ENCODE results near the gene COBLL1.

The COBLL1 gene

DNA sequence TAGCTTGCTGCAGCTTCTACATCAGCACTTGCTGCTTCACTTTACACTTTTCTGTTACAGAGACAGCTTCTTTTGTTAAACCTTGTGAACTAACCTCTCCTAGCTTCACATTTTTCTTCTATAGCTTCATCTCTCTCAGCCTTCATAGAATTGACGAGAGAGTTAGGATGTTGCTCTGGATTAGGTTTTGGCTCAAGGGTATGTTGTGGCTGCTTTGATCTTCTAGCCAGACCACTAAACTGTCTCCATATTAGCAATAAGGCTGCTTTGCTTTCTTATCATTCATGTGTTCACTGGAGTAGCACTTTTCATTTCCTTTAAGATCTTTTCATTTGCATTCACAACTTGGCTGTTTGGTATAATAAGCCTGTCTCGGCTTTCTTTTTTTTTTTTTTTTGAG, 174.1 kb downstream of the COBLL1 start:
- Histone ChIP-seq H3K36me3 (ENCODE audit: control insufficient read depth, insufficient read depth, low read length) (no peaks in the 10 kb centered on the region), H3K9me3 (ENCODE audit: control insufficient read depth, insufficient read depth, low read depth, low read length) (no peaks in the 10 kb centered on the region), H3K4me1 (ENCODE audit: control insufficient read depth, insufficient read depth, low read length) (no peaks in the 10 kb centered on the region), H3K27ac (ENCODE audit: low read depth, low read length) (no peak overlapping the region), H3K4me3 (ENCODE audit: low read depth, low read length) (no peak overlapping the region), H3K27me3 (ENCODE audit: control insufficient read depth, insufficient read depth, low read length) (no peaks in the 10 kb centered on the region), H3K9ac (ENCODE audit: low read length) (no peak overlapping the region)

DNA sequence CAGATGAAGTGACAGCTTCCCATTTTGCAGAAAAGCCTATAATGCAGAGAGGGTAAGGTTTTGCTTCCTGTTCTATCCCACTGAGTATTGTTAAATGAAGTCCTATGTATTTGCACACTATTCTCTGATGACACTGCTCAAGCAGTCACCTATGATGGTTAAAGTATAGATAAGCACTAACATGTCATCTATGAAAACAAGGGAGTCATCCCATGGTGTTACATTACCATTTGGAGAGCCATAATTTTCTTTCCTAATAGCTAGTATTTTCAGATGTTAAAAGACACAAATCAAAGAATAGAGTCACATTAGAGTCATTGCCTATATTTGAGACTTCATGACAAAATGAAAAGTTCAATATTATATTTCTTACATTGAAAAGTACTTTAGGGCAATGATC, 177.6 kb downstream of the COBLL1 start:
- no peaks in the 10 kb centered on the region for H3K36me3 ChIP-seq (ENCODE audit: control insufficient read depth, insufficient read depth, low read length)
- no peaks in the 10 kb centered on the region for H3K9me3 ChIP-seq (ENCODE audit: control insufficient read depth, insufficient read depth, low read depth, low read length)
- no peak overlapping the region for H3K9ac ChIP-seq (ENCODE audit: low read length)
- no peaks in the 10 kb centered on the region for H3K27me3 ChIP-seq (ENCODE audit: control insufficient read depth, insufficient read depth, low read length)
- H3K4me3 ChIP-seq (ENCODE audit: low read depth, low read length) = no peak overlapping the region
- no peak overlapping the region for H3K27ac ChIP-seq (ENCODE audit: low read depth, low read length)
- 0 out of 2 replicates have a peak, but pooled peaks cover 6% of the 10 kb centered on the region for H3K4me1 ChIP-seq (ENCODE audit: control insufficient read depth, insufficient read depth, low read length)

DNA sequence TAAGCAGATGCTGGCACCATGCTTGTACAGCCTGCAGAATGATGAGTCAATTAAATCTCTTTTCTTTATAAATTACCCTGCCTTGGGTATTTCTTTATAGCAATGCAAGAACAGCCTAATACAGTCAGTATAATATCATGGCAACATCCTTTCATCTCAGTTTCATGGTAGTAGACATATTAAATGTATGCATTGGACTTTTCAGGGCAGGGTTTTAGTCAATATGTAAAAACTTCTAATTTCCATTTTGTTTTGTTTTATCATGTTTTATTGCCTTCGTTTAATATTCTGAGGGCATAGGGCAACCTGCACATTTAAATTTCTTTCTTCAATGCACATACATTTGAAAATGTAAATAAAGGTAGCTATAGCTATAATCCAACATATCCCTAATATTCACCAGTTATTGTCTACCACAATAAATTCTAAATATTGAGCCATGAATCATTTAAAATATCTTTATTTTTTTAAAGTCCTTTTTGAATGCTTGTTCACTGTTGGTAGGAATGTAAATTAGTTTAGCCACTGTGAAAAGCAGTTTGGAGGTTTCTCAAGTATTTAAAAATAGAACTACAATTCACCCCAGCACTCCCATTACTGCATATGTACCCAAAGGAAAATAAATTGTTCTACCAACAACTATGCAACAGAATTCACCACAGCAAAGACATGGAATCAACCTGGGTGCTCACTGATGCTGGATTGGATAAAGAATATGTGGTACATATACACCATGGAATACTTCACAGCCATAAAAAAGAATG, 178.6 kb downstream of the COBLL1 start:
- Histone ChIP-seq H3K36me3 (ENCODE audit: control insufficient read depth, insufficient read depth, low read length) (no peaks in the 10 kb centered on the region), H3K9me3 (ENCODE audit: control insufficient read depth, insufficient read depth, low read depth, low read length) (no peaks in the 10 kb centered on the region), H3K9ac (ENCODE audit: low read length) (no peak overlapping the region), H3K4me3 (ENCODE audit: low read depth, low read length) (no peak overlapping the region), H3K27me3 (ENCODE audit: control insufficient read depth, insufficient read depth, low read length) (no peaks in the 10 kb centered on the region), H3K4me1 (ENCODE audit: control insufficient read depth, insufficient read depth, low read length) (0 out of 2 replicates have a peak, but pooled peaks cover 6% of the 10 kb centered on the region), H3K27ac (ENCODE audit: low read depth, low read length) (no peak overlapping the region)

DNA sequence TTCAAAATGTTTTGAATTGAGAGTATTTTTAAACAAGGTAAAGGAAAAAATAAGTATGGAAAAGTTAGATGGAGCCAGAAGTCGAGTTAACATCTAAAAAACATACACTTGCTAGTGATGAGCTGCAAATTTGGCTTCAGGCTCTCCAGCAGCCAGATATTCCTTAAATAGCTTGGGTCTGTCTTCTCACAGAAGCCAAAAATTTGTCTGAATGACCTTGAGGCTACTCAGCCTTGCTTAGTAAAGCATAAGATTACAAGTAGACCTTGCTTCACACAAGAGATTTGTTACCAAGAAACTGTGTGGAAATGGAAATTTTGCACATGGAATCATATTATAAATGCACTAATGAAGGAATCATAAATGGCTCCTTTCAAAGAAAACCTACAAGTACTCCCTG, 179.6 kb downstream of the COBLL1 start:
- H3K9me3 ChIP-seq (ENCODE audit: control insufficient read depth, insufficient read depth, low read depth, low read length) = no peaks in the 10 kb centered on the region
- H3K36me3 ChIP-seq (ENCODE audit: control insufficient read depth, insufficient read depth, low read length) = no peaks in the 10 kb centered on the region
- 0 out of 2 replicates have a peak, but pooled peaks cover 6% of the 10 kb centered on the region for H3K4me1 ChIP-seq (ENCODE audit: control insufficient read depth, insufficient read depth, low read length)
- H3K4me3 ChIP-seq (ENCODE audit: low read depth, low read length) = no peak overlapping the region
- no peak overlapping the region for H3K27ac ChIP-seq (ENCODE audit: low read depth, low read length)
- H3K9ac ChIP-seq (ENCODE audit: low read length) = no peak overlapping the region
- H3K27me3 ChIP-seq (ENCODE audit: control insufficient read depth, insufficient read depth, low read length) = no peaks in the 10 kb centered on the region

DNA sequence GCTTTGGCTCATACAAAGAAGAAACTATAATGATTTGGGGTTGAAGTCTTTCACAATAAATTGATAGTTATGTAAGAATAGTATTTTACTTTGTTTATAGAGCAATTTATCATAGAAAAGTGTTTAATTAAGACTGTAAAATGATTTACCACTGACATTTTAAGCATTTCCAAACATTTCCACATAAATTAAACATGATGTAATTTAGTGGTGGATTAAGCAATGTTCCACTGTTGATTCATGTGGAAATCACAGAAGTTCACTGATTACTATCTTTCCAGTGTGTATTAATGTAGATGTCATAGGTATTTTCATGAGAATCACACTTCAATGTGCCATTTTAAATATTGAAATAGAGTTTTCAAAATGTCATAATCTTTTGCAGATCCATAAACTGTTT, 180.3 kb downstream of the COBLL1 start:
- Histone ChIP-seq H3K9ac (ENCODE audit: low read length) (no peak overlapping the region), H3K27me3 (ENCODE audit: control insufficient read depth, insufficient read depth, low read length) (no peaks in the 10 kb centered on the region), H3K4me3 (ENCODE audit: low read depth, low read length) (no peak overlapping the region), H3K9me3 (ENCODE audit: control insufficient read depth, insufficient read depth, low read depth, low read length) (no peaks in the 10 kb centered on the region), H3K27ac (ENCODE audit: low read depth, low read length) (no peak overlapping the region), H3K4me1 (ENCODE audit: control insufficient read depth, insufficient read depth, low read length) (0 out of 2 replicates have a peak, but pooled peaks cover 6% of the 10 kb centered on the region), H3K36me3 (ENCODE audit: control insufficient read depth, insufficient read depth, low read length) (no peaks in the 10 kb centered on the region)

DNA sequence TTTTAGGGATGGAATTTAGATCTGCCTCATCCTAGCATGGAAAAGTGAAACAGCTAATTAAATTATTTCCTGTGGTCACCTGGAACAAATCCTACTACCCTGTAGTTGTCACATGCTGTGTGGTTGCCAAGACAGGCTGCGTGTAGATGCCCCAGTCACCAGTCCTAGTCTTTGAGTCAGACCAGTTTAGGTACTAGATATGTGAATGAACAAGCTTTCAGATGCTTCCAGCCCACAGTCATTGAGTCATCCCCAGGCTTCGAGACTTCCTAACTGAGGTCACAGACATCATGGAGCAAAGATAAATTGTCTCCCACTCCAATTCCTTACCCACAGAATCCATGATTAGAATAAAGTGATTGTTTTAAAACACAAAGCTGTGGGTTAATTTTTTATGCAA, 184.5 kb downstream of the COBLL1 start:
- Histone ChIP-seq H3K4me3 (ENCODE audit: low read depth, low read length) (no peak overlapping the region), H3K27me3 (ENCODE audit: control insufficient read depth, insufficient read depth, low read length) (no peaks in the 10 kb centered on the region), H3K9me3 (ENCODE audit: control insufficient read depth, insufficient read depth, low read depth, low read length) (no peaks in the 10 kb centered on the region), H3K9ac (ENCODE audit: low read length) (no peak overlapping the region), H3K4me1 (ENCODE audit: control insufficient read depth, insufficient read depth, low read length) (peaks cover 6% of the 10 kb centered on the region; the same call in 1 of the 2 replicates), H3K36me3 (ENCODE audit: control insufficient read depth, insufficient read depth, low read length) (no peaks in the 10 kb centered on the region), H3K27ac (ENCODE audit: low read depth, low read length) (no peak overlapping the region)

DNA sequence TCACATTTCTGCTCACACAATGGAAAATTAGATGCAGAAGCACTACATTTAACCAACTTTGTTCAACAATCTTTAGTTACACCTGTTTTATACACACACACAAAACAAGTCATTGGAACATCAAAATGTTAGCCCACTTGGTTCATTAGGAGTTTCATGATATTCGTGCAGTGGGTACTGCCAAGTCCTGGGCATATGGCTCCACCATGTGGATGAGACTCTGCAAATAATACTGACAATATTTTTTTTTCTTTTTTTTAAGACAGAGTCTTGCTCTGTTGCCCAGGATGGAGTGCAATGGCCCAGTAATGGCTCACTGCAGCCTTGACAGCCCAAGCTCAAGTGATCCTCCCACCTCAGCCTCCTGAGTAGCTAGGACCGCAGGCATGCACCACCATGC, 185.9 kb downstream of the COBLL1 start:
- Histone ChIP-seq H3K27ac (ENCODE audit: low read depth, low read length) (no peak overlapping the region), H3K4me3 (ENCODE audit: low read depth, low read length) (no peak overlapping the region), H3K9me3 (ENCODE audit: control insufficient read depth, insufficient read depth, low read depth, low read length) (0 out of 2 replicates have a peak, but pooled peaks cover under 1% of the 10 kb centered on the region)

DNA sequence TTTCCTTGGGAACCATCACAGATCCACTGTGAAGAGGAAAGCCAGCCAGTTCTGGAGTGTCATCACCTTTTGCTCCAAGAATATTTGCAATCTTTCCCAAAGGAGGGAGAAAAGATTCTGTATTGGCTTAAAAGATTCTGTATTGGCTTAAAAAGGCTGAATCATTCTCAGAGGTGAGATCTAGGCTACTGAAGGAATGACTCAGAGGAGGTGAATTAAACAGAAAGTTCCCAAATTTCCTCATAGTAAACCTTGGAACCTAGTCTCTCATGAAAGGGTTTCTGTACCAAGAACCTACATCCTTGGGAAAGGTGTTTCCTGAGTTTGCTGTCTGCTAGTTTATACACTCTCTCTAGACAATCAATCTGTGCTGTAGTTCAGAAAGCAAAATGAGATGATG, 186.3 kb downstream of the COBLL1 start:
- Histone ChIP-seq H3K4me1 (ENCODE audit: control insufficient read depth, insufficient read depth, low read length) (peaks cover 12% of the 10 kb centered on the region; the same call in 1 of the 2 replicates), H3K27ac (ENCODE audit: low read depth, low read length) (no peak overlapping the region), H3K9ac (ENCODE audit: low read length) (no peak overlapping the region), H3K4me3 (ENCODE audit: low read depth, low read length) (no peak overlapping the region), H3K27me3 (ENCODE audit: control insufficient read depth, insufficient read depth, low read length) (no peaks in the 10 kb centered on the region), H3K36me3 (ENCODE audit: control insufficient read depth, insufficient read depth, low read length) (no peaks in the 10 kb centered on the region), H3K9me3 (ENCODE audit: control insufficient read depth, insufficient read depth, low read depth, low read length) (0 out of 2 replicates have a peak, but pooled peaks cover 5% of the 10 kb centered on the region)

More for the DNA sequence above, 185.9 kb downstream of the COBLL1 start:
- H3K27me3 ChIP-seq (ENCODE audit: control insufficient read depth, insufficient read depth, low read length) = no peaks in the 10 kb centered on the region
- H3K9ac ChIP-seq (ENCODE audit: low read length) = no peak overlapping the region
- H3K36me3 ChIP-seq (ENCODE audit: control insufficient read depth, insufficient read depth, low read length) = no peaks in the 10 kb centered on the region
- H3K4me1 ChIP-seq (ENCODE audit: control insufficient read depth, insufficient read depth, low read length) = peaks cover 14% of the 10 kb centered on the region; the same call in 1 of the 2 replicates

DNA sequence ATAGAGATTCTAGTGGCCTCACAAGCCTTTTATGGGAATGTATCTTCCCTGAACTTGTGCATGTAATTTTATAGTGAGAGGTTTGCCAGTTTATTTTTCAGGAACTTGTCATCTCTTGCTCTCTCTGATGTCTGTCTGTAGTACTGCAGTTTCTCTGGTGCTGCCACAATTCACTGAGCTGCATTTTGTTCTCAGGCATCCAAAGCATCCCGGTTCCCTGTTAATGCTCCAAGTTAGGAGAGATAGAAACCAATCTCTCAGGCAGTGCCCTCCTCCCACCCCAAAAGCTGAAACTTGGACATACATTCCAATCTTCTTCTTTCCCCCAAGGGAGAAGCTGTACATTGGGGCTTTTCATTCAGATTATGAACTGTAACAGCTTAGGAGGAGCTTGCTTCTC, 190.3 kb downstream of the COBLL1 start:
- H3K9me3 ChIP-seq (ENCODE audit: control insufficient read depth, insufficient read depth, low read depth, low read length) = peaks cover 32% of the 10 kb centered on the region
- no peak overlapping the region for H3K9ac ChIP-seq (ENCODE audit: low read length)
- peaks cover 8% of the 10 kb centered on the region; the same call in 1 of the 2 replicates for H3K4me1 ChIP-seq (ENCODE audit: control insufficient read depth, insufficient read depth, low read length)
- no peaks in the 10 kb centered on the region for H3K27me3 ChIP-seq (ENCODE audit: control insufficient read depth, insufficient read depth, low read length)
- H3K4me3 ChIP-seq (ENCODE audit: low read depth, low read length) = no peak overlapping the region
- H3K36me3 ChIP-seq (ENCODE audit: control insufficient read depth, insufficient read depth, low read length) = no peaks in the 10 kb centered on the region
- H3K27ac ChIP-seq (ENCODE audit: low read depth, low read length) = no peak overlapping the region

DNA sequence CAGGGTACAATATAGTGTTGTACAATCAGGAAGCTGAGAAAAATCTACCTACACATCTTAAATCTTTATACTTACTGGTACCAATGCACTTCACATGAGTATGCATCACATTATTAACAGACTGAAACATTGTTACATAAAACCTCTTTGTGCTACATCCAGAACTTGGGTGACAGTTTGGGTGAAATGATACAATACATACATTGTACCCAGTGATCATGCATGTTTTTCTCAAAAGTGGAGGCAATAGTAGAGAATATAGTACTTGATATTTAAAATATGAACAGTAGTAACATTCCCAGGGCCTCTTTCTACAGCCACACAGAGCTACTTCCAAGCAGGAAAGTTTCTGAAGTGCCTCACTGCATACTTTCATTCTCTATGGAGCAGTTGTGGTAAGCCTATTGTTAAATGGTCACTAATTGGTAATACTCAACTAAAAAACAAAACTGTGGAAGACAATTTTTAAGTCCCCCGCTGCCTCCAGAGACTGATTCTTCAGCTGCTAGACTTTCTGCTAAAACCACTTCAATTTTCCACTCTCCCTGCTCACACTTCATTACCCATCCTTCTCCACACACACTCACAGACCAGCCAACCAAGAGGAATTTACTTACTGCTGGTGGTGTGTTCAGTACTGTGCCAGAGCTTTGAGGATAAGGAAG, 197.5 kb downstream of the COBLL1 start:
- Histone ChIP-seq H3K9ac (ENCODE audit: low read length) (no peak overlapping the region), H3K27ac (ENCODE audit: low read depth, low read length) (no peak overlapping the region)

DNA sequence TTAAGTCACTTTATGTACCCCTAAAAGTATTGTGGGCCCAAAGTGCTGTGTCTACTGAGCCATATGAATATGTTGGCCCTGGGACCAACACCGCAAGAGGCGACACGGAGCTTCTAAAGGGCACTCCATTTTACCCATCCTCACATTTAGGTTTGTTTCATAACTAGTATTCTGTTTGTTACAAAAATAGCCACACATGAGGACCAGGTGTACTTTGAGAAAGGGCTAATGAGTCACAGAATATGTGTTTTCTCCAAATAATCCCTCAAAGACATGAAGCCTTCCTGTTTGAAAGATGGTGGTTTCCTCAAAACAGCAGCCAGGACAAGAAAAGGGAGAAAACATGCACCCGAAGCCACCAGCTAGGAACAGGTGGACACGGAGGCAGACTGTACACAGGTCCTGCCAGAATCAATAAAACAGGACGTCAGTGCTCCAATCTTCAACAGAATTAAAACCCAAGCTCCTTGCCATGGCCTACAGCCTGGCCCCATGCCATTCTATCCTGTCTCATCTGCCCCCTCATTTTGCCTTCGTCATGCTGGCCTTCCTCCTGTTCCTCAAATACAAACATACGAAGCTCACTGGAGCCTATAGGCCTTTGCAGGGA, 198.6 kb downstream of the COBLL1 start:
- Histone ChIP-seq H3K36me3 (ENCODE audit: control insufficient read depth, insufficient read depth, low read length) (no peaks in the 10 kb centered on the region), H3K9ac (ENCODE audit: low read length) (no peak overlapping the region), H3K27me3 (ENCODE audit: control insufficient read depth, insufficient read depth, low read length) (no peaks in the 10 kb centered on the region), H3K27ac (ENCODE audit: low read depth, low read length) (no peak overlapping the region), H3K9me3 (ENCODE audit: control insufficient read depth, insufficient read depth, low read depth, low read length) (peaks cover 6% of the 10 kb centered on the region; the same call in 1 of the 2 replicates), H3K4me3 (ENCODE audit: low read depth, low read length) (no peak overlapping the region), H3K4me1 (ENCODE audit: control insufficient read depth, insufficient read depth, low read length) (no peaks in the 10 kb centered on the region)

More for the DNA sequence above, 197.5 kb downstream of the COBLL1 start:
- Histone ChIP-seq H3K36me3 (ENCODE audit: control insufficient read depth, insufficient read depth, low read length) (no peaks in the 10 kb centered on the region), H3K4me1 (ENCODE audit: control insufficient read depth, insufficient read depth, low read length) (no peaks in the 10 kb centered on the region), H3K27me3 (ENCODE audit: control insufficient read depth, insufficient read depth, low read length) (no peaks in the 10 kb centered on the region), H3K9me3 (ENCODE audit: control insufficient read depth, insufficient read depth, low read depth, low read length) (peaks cover 16% of the 10 kb centered on the region), H3K4me3 (ENCODE audit: low read depth, low read length) (no peak overlapping the region)
